SK-N-SH (cell line): ENCODE data around the gene NSF.

Source experiments
- CHD2 ChIP-seq: fragments of 150-350 bp; IDR thresholded peaks from 2 replicates; pipeline ENCODE4 v1.6.1; 2018; ENCODE audit warnings: low read length; ENCODE audit not compliant: partially characterized antibody
- CTCF ChIP-seq: fragments of 200-600 bp; sonication (generic); IDR thresholded peaks from 2 replicates; pipeline ENCODE4 v1.6.1; 2017; ENCODE audit warnings: antibody characterized with exemption, mild to moderate bottlenecking, moderate library complexity
- EZH2phosphoT487 ChIP-seq: fragments of 200-600 bp; sonication (generic); IDR thresholded peaks from 2 replicates; pipeline ENCODE4 v1.6.1; 2017; ENCODE audit warnings: low read depth, mixed run types, mild to moderate bottlenecking, antibody characterized with exemption, moderate library complexity, borderline replicate concordance
- GABPA ChIP-seq: IDR thresholded peaks from 2 replicates; pipeline ENCODE4 v1.4.0; 2012; ENCODE audit warnings: low read depth, mild to moderate bottlenecking
- GATA2 ChIP-seq: sonication (generic); formaldehyde crosslinking; IDR thresholded peaks from 2 replicates; pipeline ENCODE4 v1.5.0; 2020; ENCODE audit warnings: mild to moderate bottlenecking, missing genetic modification reagents
- POLR2AphosphoS5 ChIP-seq: IDR thresholded peaks from 2 replicates; pipeline ENCODE4 v1.6.1; 2012; ENCODE audit warnings: low read depth, low read length
- RFX5 ChIP-seq: IDR thresholded peaks from 2 replicates; pipeline ENCODE4 v1.6.1; 2012; ENCODE audit warnings: mild to moderate bottlenecking, improper control_type of control experiment, low read length
- TAF1 ChIP-seq: IDR thresholded peaks from 2 replicates; pipeline ENCODE4 v1.6.1; 2012; ENCODE audit warnings: low read depth, mild to moderate bottlenecking, low read length, moderate library complexity, borderline replicate concordance

DNA sequence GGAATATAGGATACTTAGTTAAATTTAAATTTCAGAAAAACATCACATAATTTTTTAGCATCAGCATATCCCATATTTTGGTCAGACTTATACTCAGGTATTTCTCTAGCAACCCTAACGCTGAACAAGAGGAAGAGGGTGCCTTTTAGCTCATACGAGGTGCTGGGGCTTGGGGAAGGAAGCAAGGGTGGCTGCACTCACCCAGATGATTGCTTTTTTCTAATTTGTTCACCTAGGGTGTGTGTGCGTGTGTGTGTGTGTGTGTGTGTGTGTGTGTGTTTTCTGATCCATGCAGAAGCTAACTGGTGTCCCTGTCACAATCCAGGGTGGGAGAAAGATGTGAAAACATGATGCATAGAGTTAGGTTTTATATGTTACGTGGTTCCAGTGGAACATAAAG, 146.9 kb downstream of the NSF start:
- TF ChIP-seq CTCF: no peak
- TF ChIP-seq POLR2AphosphoS5: no peak
- TF ChIP-seq TAF1: no peak
- TF ChIP-seq GABPA: no peak
- no peak for TF ChIP-seq CHD2
- TF ChIP-seq GATA2: no peak
- TF ChIP-seq EZH2phosphoT487: no peak
- no peak for TF ChIP-seq RFX5
